ENCODE measurements around the gene CENATAC.
"Not testable (repeated sequence)": the region's sequence is repeated elsewhere in the genome, so short reads cannot be mapped to it uniquely, and the experiment has no call there.

CENATAC gene

GRCh38 chr11:118997627-118998387 is at the start of gene CENATAC:
Gene CENATAC (plus strand): TSS chr11:118998138. CDS start chr11:118998198, 60 bp downstream.
- Mint-ChIP-seq H3K27ac (ENCODE audit: low read depth) (peak within 1 kb of the TSS; percentile 96), H3K4me1 (peaks cover 34% of the 10 kb centered on the region), H3K9me3 (no peaks in the 10 kb centered on the region), H3K4me3 (peak within 1 kb of the TSS; percentile 96), H3K36me3 (ENCODE audit: insufficient read depth) (peaks cover 39% of the 10 kb centered on the region), H3K27me3 (no peaks in the 10 kb centered on the region)
- peak; percentile 89 to 91 for DNase-seq (ENCODE audit: low spot score in 2 of 2)
- peak; percentile 91 for ATAC-seq (replicated peaks; ENCODE audit: extremely low read depth, poor library complexity, severe bottlenecking)

DNA sequence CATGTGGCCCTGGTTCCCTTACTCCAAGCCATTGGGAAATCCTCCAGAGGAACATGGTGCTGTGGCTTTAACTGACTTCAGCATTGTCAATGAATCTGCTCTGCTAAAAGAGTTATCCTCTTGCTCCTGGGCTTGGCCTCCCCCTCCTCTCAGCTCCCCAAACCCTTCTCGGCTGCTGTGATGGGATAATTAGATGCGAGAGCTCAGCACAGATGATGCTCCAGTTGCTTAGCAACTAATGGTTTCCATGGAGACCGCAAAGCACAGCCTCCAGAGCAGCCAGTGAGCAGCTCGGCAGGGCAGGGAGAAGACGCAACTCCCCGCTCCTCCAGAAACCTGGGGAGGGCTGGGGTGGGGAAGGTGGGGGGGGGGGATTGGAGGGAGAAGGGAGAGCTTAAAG is 44.7 kb upstream of the CENATAC start:
- ATAC-seq (replicated peaks; ENCODE audit: extremely low read depth, poor library complexity, severe bottlenecking) (no peak), DNase-seq (ENCODE audit: low spot score in 2 of 2) (no peak)
- H3K4me3 Mint-ChIP-seq = no peak overlapping the region
- no peak overlapping the region for H3K27ac Mint-ChIP-seq (ENCODE audit: low read depth)
- peaks cover 42% of the 10 kb centered on the region for H3K27me3 Mint-ChIP-seq
- peaks cover 2% of the 10 kb centered on the region for H3K36me3 Mint-ChIP-seq (ENCODE audit: insufficient read depth)
- no peaks in the 10 kb centered on the region for H3K9me3 Mint-ChIP-seq
- peaks cover 4% of the 10 kb centered on the region for H3K4me1 Mint-ChIP-seq

- peaks cover 42% of the 10 kb centered on the region for H3K27me3 Mint-ChIP-seq
- not testable (repeated sequence) for DNase-seq (ENCODE audit: low spot score in 2 of 2); H3K4me1 Mint-ChIP-seq; ATAC-seq (replicated peaks; ENCODE audit: extremely low read depth, poor library complexity, severe bottlenecking); H3K27ac Mint-ChIP-seq (ENCODE audit: low read depth); H3K36me3 Mint-ChIP-seq (ENCODE audit: insufficient read depth); H3K9me3 Mint-ChIP-seq; H3K4me3 Mint-ChIP-seq
Observed at GRCh38 chr11:118953976-118954375, 44.0 kb upstream of the CENATAC start.

GRCh38 chr11:118956094-118956846 is 41.7 kb upstream of the CENATAC start, which contains the start of gene UPK2:
Gene UPK2 (plus strand): TSS chr11:118956298. CDS start chr11:118956351, 53 bp downstream.
- H3K27me3 Mint-ChIP-seq = peaks cover 37% of the 10 kb centered on the region
- H3K27ac Mint-ChIP-seq (ENCODE audit: low read depth) = peak within 1 kb of the TSS; percentile 68
- H3K36me3 Mint-ChIP-seq (ENCODE audit: insufficient read depth) = peaks cover 2% of the 10 kb centered on the region
- H3K4me1 Mint-ChIP-seq = peaks cover 4% of the 10 kb centered on the region
- DNase-seq (ENCODE audit: low spot score in 2 of 2) = peak; percentile 80 to 89
- H3K9me3 Mint-ChIP-seq = no peaks in the 10 kb centered on the region
- H3K4me3 Mint-ChIP-seq = no peak within 1 kb of the TSS
- peak; percentile 99 for ATAC-seq (replicated peaks; ENCODE audit: extremely low read depth, poor library complexity, severe bottlenecking)

- H3K4me3 Mint-ChIP-seq = no peak overlapping the region
- H3K36me3 Mint-ChIP-seq (ENCODE audit: insufficient read depth) = peaks cover 2% of the 10 kb centered on the region
- peaks cover 4% of the 10 kb centered on the region for H3K4me1 Mint-ChIP-seq
- H3K27me3 Mint-ChIP-seq = peaks cover 32% of the 10 kb centered on the region
- H3K9me3 Mint-ChIP-seq = no peaks in the 10 kb centered on the region
- no peak for DNase-seq (ENCODE audit: low spot score in 2 of 2)
- ATAC-seq (replicated peaks; ENCODE audit: extremely low read depth, poor library complexity, severe bottlenecking) = no peak
- no peak overlapping the region for H3K27ac Mint-ChIP-seq (ENCODE audit: low read depth)
Observed at GRCh38 chr11:118956847-118957469, 41.0 kb upstream of the CENATAC start.

- no peak for ATAC-seq (replicated peaks; ENCODE audit: extremely low read depth, poor library complexity, severe bottlenecking)
- Mint-ChIP-seq H3K4me1 (peaks cover 4% of the 10 kb centered on the region), H3K27ac (ENCODE audit: low read depth) (no peak overlapping the region)
Observed at GRCh38 chr11:118957549-118957948, 40.4 kb upstream of the CENATAC start.

DNA sequence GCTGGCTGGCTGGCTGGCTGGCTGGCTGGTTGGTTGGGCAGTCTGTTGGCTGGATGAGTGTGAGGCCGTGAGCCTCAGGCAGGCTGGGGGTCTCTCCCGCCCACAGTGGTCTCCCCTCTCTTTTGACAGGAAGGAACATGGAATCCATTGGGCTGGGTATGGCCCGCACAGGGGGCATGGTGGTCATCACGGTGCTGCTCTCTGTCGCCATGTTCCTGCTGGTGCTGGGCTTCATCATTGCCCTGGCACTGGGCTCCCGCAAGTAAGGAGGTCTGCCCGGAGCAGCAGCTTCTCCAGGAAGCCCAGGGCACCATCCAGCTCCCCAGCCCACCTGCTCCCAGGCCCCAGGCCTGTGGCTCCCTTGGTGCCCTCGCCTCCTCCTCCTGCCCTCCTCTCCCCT is 40.0 kb upstream of the CENATAC start:
- Mint-ChIP-seq H3K4me1 (peaks cover 4% of the 10 kb centered on the region), H3K4me3 (no peak overlapping the region), H3K27ac (ENCODE audit: low read depth) (no peak overlapping the region), H3K27me3 (peaks cover 27% of the 10 kb centered on the region), H3K9me3 (no peaks in the 10 kb centered on the region), H3K36me3 (ENCODE audit: insufficient read depth) (peaks cover 2% of the 10 kb centered on the region)
- ATAC-seq (replicated peaks; ENCODE audit: extremely low read depth, poor library complexity, severe bottlenecking) (no peak), DNase-seq (ENCODE audit: low spot score in 2 of 2) (no peak)

More at GRCh38 chr11:118957549-118957948, 40.4 kb upstream of the CENATAC start:
- DNase-seq (ENCODE audit: low spot score in 2 of 2) = no peak
- H3K9me3 Mint-ChIP-seq = no peaks in the 10 kb centered on the region
- H3K36me3 Mint-ChIP-seq (ENCODE audit: insufficient read depth) = peaks cover 2% of the 10 kb centered on the region
- H3K4me3 Mint-ChIP-seq = no peak overlapping the region
- H3K27me3 Mint-ChIP-seq = peaks cover 31% of the 10 kb centered on the region

DNA sequence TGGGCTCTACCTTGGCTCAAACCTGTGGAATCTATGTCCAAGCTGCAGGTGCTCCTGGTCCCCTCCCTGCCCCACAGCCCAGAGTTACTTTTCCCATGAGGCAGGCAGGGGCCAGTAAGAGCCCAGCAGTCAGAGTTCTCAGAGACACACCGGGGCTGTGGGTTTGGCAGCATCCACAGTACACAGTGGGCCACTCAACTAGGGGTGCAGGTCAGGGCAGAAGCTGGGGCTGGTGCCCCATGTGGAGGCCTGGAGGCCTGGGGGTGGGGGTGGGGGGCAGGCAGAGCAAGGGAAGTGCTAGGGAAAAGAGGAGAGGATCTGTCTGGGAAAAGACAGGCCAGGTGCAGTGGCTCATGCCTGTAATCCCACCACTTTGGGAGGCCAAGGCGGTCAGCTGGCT is 39.4 kb upstream of the CENATAC start:
- no peak for ATAC-seq (replicated peaks; ENCODE audit: extremely low read depth, poor library complexity, severe bottlenecking)
- Mint-ChIP-seq H3K27ac (ENCODE audit: low read depth) (no peak overlapping the region), H3K27me3 (peaks cover 26% of the 10 kb centered on the region), H3K36me3 (ENCODE audit: insufficient read depth) (peaks cover 2% of the 10 kb centered on the region), H3K9me3 (no peaks in the 10 kb centered on the region), H3K4me3 (no peak overlapping the region), H3K4me1 (peaks cover 4% of the 10 kb centered on the region)
- DNase-seq (ENCODE audit: low spot score in 2 of 2) = no peak

DNA sequence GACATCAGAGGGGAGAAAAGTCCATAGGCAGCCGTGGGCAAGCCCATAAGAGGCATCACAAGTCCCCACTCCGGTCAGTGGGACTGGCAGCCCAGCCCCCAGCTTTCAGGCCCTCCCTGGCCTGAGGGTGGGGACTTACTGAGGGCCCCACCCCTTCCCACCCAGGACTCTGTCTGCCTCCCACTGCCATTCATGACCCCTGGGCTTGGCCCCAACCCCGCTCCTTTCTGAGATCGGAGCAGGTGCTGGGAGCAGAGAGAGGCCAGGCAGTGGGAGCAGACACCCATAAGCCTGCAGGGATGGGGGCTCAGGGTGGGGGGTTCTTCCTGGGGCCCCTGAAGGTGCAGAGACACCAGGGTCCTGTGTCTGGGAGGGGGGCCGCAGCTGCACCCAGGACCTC is 36.7 kb upstream of the CENATAC start:
- no peak overlapping the region for H3K4me3 Mint-ChIP-seq
- ATAC-seq (replicated peaks; ENCODE audit: extremely low read depth, poor library complexity, severe bottlenecking) = no peak

GRCh38 chr11:118961591-118961990 is 36.3 kb upstream of the CENATAC start:
- H3K36me3 Mint-ChIP-seq (ENCODE audit: insufficient read depth) = peaks cover 2% of the 10 kb centered on the region
- H3K4me3 Mint-ChIP-seq = no peak overlapping the region
- no peak overlapping the region for H3K27ac Mint-ChIP-seq (ENCODE audit: low read depth)
- H3K9me3 Mint-ChIP-seq = no peaks in the 10 kb centered on the region
- peaks cover under 1% of the 10 kb centered on the region for H3K4me1 Mint-ChIP-seq
- DNase-seq (ENCODE audit: low spot score in 2 of 2) (no peak), ATAC-seq (replicated peaks; ENCODE audit: extremely low read depth, poor library complexity, severe bottlenecking) (no peak)
- no peaks in the 10 kb centered on the region for H3K27me3 Mint-ChIP-seq

More for the DNA sequence above, 36.7 kb upstream of the CENATAC start:
- H3K9me3 Mint-ChIP-seq = no peaks in the 10 kb centered on the region
- peaks cover 2% of the 10 kb centered on the region for H3K36me3 Mint-ChIP-seq (ENCODE audit: insufficient read depth)
- peaks cover under 1% of the 10 kb centered on the region for H3K27me3 Mint-ChIP-seq
- no peak for DNase-seq (ENCODE audit: low spot score in 2 of 2)
- peaks cover 4% of the 10 kb centered on the region for H3K4me1 Mint-ChIP-seq
- no peak overlapping the region for H3K27ac Mint-ChIP-seq (ENCODE audit: low read depth)

DNA sequence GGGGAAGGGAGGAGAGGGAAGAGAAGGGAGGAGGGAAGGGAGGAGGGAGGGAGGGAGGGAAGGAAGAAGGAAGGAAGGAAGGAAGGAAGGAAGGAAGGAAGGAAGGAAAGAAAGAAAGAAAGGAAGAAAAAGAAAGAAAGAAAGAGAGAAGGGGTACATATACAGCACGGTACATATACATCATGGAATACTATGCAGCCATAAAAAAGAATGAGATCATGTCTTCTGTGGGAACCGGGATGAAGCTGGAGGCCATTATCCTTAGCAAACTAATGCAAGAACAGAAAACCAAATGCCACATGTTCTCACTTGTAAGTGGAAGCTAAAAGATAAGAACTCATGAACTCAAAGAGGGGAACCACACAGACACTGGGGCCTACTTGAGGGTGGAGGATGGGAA is 28.4 kb upstream of the CENATAC start:
- H3K4me3 Mint-ChIP-seq; H3K4me1 Mint-ChIP-seq; H3K36me3 Mint-ChIP-seq (ENCODE audit: insufficient read depth); DNase-seq (ENCODE audit: low spot score in 2 of 2); H3K27ac Mint-ChIP-seq (ENCODE audit: low read depth); ATAC-seq (replicated peaks; ENCODE audit: extremely low read depth, poor library complexity, severe bottlenecking); H3K9me3 Mint-ChIP-seq: not testable (repeated sequence)
- peaks cover 27% of the 10 kb centered on the region for H3K27me3 Mint-ChIP-seq

DNA sequence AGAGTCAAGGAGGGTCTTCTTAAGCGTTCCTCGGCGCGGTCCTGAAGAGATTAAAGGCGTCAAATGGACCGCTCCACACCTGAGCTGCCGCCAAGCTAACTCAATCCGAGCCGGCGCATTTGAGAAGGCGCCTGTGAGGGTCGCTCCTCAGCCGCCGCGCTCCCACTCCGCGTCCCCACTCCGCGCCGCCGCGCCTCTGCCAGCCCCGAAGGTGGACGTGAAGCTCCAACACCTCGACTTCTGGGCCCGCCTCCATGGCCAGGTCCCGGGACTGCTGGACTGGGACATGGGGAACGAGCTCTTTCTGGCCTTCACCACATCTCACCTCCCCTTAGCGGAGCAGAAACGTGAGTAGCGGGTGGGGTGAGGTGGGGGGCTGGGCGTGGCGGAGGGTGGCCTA is 26.3 kb upstream of the CENATAC start, which contains the start of gene FOXR1:
Gene FOXR1 (plus strand): TSS at position 116 of the 400 bp plus-strand sequence. CDS start 171 bp downstream, at position 287.
- Mint-ChIP-seq H3K27me3 (peaks cover 36% of the 10 kb centered on the region), H3K4me1 (no peaks in the 10 kb centered on the region), H3K27ac (ENCODE audit: low read depth) (no peak within 1 kb of the TSS), H3K36me3 (ENCODE audit: insufficient read depth) (peaks cover 2% of the 10 kb centered on the region), H3K4me3 (no peak within 1 kb of the TSS), H3K9me3 (no peaks in the 10 kb centered on the region)
- no peak for ATAC-seq (replicated peaks; ENCODE audit: extremely low read depth, poor library complexity, severe bottlenecking)
- no peak for DNase-seq (ENCODE audit: low spot score in 2 of 2)

Data from central memory CD8-positive, alpha-beta T cell (primary cell).